DMS 273 (cell line): ENCODE results near the gene HKDC1.
"Not testable (repeated sequence)": the region's sequence is repeated elsewhere in the genome, so short reads cannot be mapped to it uniquely, and the experiment has no call there.

Source experiments
- DNase-seq: peaks from one replicate; lab custom pipeline; 2025; ENCODE audit not compliant: unreplicated experiment; lab: John Stamatoyannopoulos, UW

Gene HKDC1

GRCh38 chr10:69275444-69275843 lies 55.3 kb downstream of the HKDC1 start:
- no peak for DNase-seq

GRCh38 chr10:69276503-69276902 lies 56.4 kb downstream of the HKDC1 start:
- DNase-seq = no peak

GRCh38 chr10:69278446-69278963 lies 58.4 kb downstream of the HKDC1 start, which contains the start of gene HK1:
Gene HK1, plus strand, starts transcription at chr10:69278496.
- no peak for DNase-seq

- no peak for DNase-seq
Observed at GRCh38 chr10:69279110-69279509, 59.0 kb downstream of the HKDC1 start.

GRCh38 chr10:69281507-69282413 lies 61.6 kb downstream of the HKDC1 start:
- DNase-seq = no peak

- DNase-seq = not testable (repeated sequence)
Observed at GRCh38 chr10:69284402-69284801, 64.3 kb downstream of the HKDC1 start.

GRCh38 chr10:69285699-69286098 lies 65.6 kb downstream of the HKDC1 start:
- DNase-seq = no peak

- DNase-seq = no peak
Observed at GRCh38 chr10:69287181-69287580, 67.0 kb downstream of the HKDC1 start.

- DNase-seq = no peak
Observed at GRCh38 chr10:69290993-69291392, 70.9 kb downstream of the HKDC1 start.

- no peak for DNase-seq
Observed at GRCh38 chr10:69292459-69292858, 72.3 kb downstream of the HKDC1 start.

- DNase-seq = no peak
Observed at GRCh38 chr10:69295027-69295636, 75.0 kb downstream of the HKDC1 start.

GRCh38 chr10:69303632-69304051 lies 83.5 kb downstream of the HKDC1 start:
- DNase-seq = no peak

- DNase-seq = no peak
Observed at GRCh38 chr10:69306421-69306820, 86.3 kb downstream of the HKDC1 start.

GRCh38 chr10:69307434-69307833 lies 87.3 kb downstream of the HKDC1 start:
- no peak for DNase-seq

- not testable (repeated sequence) for DNase-seq
Observed at GRCh38 chr10:69308304-69308703, 88.2 kb downstream of the HKDC1 start.

GRCh38 chr10:69311309-69311708 lies 91.2 kb downstream of the HKDC1 start:
- no peak for DNase-seq

GRCh38 chr10:69312528-69312927 lies 92.4 kb downstream of the HKDC1 start:
- DNase-seq = no peak

- no peak for DNase-seq
Observed at GRCh38 chr10:69315100-69315542, 95.0 kb downstream of the HKDC1 start.

GRCh38 chr10:69315610-69316312 lies 95.6 kb downstream of the HKDC1 start:
- DNase-seq = no peak

GRCh38 chr10:69316313-69317059 lies 96.4 kb downstream of the HKDC1 start:
- no peak for DNase-seq
